ENCODE data around the gene CYP8B1. TPM values are rescaled to one million over a fixed set of nuclear protein-coding genes. Genes with fewer than 3 reads are reported as not detected.

The CYP8B1 gene
- total RNA-seq, 4 donors from 2014 or later, result not detected

GRCh38 chr3:42853056-42853455, 22.6 kb downstream of the CYP8B1 start:
- WGBS, 2 donors, result 89 to 100% methylated on average over 1 of the region's 1 CpG
- peaks cover 0 to 6% of the 10 kb centered on the region in 2 donors for H3K4me1 ChIP-seq

GRCh38 chr3:42852441-42852840, 23.2 kb downstream of the CYP8B1 start:
- WGBS, 2 donors, result 58 to 77% methylated on average over 2 of the region's 2 CpGs
- no peak for DNase-seq

More at GRCh38 chr3:42853056-42853455, 22.6 kb downstream of the CYP8B1 start:
- H3K36me3 ChIP-seq, result no peaks in the 10 kb centered on the region
- no peak for TF ChIP-seq POLR2A (IDR thresholded peaks at IDR 0.05)
- TF ChIP-seq, protein P1, sequence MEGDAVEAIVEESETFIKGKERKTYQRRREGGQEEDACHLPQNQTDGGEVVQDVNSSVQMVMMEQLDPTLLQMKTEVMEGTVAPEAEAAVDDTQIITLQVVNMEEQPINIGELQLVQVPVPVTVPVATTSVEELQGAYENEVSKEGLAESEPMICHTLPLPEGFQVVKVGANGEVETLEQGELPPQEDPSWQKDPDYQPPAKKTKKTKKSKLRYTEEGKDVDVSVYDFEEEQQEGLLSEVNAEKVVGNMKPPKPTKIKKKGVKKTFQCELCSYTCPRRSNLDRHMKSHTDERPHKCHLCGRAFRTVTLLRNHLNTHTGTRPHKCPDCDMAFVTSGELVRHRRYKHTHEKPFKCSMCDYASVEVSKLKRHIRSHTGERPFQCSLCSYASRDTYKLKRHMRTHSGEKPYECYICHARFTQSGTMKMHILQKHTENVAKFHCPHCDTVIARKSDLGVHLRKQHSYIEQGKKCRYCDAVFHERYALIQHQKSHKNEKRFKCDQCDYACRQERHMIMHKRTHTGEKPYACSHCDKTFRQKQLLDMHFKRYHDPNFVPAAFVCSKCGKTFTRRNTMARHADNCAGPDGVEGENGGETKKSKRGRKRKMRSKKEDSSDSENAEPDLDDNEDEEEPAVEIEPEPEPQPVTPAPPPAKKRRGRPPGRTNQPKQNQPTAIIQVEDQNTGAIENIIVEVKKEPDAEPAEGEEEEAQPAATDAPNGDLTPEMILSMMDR (IDR thresholded peaks at IDR 0.05), result no peak
- intact Hi-C loops (cut with DNase I), result no loop called here
- H3K4me3 ChIP-seq (replicated peaks in 1 of 3), result no peak overlapping the region
- H3K27ac ChIP-seq, result peak overlapping the region in 2 of 3 donors; percentile 26 to 37
- no peaks in the 10 kb centered on the region for H3K9me3 ChIP-seq
- H3K27me3 ChIP-seq, result no peaks in the 10 kb centered on the region
- DNase-seq, result no peak

DNA sequence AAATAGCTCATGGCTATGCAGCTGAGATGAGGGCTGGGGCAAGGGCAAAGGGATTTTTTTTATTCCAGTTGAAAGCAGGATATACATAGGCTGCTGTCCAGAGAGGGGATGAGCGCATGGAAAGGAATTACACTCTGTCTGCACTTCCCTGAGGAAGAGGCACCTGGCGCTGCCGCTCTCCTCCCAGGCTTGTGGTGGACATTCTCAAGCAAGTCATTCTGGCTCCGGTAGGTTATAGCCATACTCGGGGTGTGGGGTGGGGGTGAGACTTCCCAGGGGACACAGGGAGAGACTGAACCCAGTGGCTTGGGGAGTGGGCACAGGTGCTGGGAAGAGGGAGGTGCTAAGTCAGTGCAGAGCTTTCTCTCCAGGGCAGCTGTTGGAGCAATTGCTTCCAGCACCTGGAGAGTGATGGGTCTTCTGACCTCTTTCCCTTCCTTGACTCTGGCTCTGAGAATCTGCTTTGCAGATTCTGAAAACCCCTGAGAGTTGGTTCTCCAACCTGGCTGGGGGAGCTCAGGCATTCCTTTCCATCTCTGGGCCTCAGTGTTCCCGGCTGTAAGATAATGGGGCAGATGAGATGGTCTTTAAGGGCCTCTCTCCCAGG, 24.3 kb downstream of the CYP8B1 start:
- no peak for DNase-seq
- H3K4me1 ChIP-seq, result peaks cover 0 to 19% of the 10 kb centered on the region in 2 donors
- H3K36me3 ChIP-seq, result no peaks in the 10 kb centered on the region
- H3K27ac ChIP-seq, result peak overlapping the region in 2 of 3 donors; percentile 10 to 53
- intact Hi-C loops (cut with DNase I), result no loop called here
- no peak overlapping the region for H3K4me3 ChIP-seq (replicated peaks in 1 of 3)
- WGBS, 2 donors, result 80 to 86% methylated on average over 6 of the region's 6 CpGs
- TF ChIP-seq, protein P1 (IDR thresholded peaks at IDR 0.05), result no peak
- TF ChIP-seq POLR2A (IDR thresholded peaks at IDR 0.05), result peak in 1 of 2 donors; percentile 18
- H3K9me3 ChIP-seq, result no peaks in the 10 kb centered on the region
- no peaks in the 10 kb centered on the region for H3K27me3 ChIP-seq

More at GRCh38 chr3:42852441-42852840, 23.2 kb downstream of the CYP8B1 start:
- intact Hi-C loops (cut with DNase I), result no loop called here
- Histone ChIP-seq H3K27ac (peak overlapping the region; percentile 24 to 53 (median 42)), H3K36me3 (no peaks in the 10 kb centered on the region), H3K9me3 (no peaks in the 10 kb centered on the region), H3K27me3 (no peaks in the 10 kb centered on the region), H3K4me3 (replicated peaks in 1 of 3) (no peak overlapping the region), H3K4me1 (peaks cover 0 to 9% of the 10 kb centered on the region in 2 donors)
- TF ChIP-seq, protein P1 (IDR thresholded peaks at IDR 0.05), result no peak
- no peak for TF ChIP-seq POLR2A (IDR thresholded peaks at IDR 0.05)

DNA sequence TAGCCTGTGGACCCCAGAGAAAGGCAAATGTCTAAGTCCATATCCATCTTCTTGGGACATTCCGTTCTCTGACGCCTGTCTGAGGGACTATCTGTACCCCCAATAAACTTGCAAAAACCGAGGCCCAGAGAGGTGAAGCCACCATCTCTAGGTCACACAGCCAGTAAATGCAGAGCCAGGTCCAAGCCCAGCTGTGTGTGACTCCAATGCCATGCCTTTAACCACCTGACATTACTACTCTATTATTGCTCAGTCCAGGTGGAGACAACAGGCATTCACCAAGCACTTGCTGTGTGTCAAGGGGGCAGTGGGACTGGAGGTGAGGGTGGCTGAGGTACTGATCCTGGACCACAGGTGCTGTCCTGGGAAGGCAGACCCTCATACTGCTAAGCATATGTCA, 25.4 kb downstream of the CYP8B1 start:
- Histone ChIP-seq H3K27me3 (no peaks in the 10 kb centered on the region), H3K36me3 (no peaks in the 10 kb centered on the region), H3K9me3 (no peaks in the 10 kb centered on the region), H3K27ac (peak overlapping the region in 1 of 3 donors; percentile 53), H3K4me3 (replicated peaks in 1 of 3) (no peak overlapping the region), H3K4me1 (peaks cover 0 to 22% of the 10 kb centered on the region in 2 donors)
- DNase-seq, result no peak
- WGBS, 2 donors, result 93 to 96% methylated on average over 3 of the region's 3 CpGs
- TF ChIP-seq POLR2A (IDR thresholded peaks at IDR 0.05), result no peak
- TF ChIP-seq, protein P1 (IDR thresholded peaks at IDR 0.05), result no peak
- intact Hi-C loops (cut with DNase I), result no loop called here

- TF ChIP-seq, protein P1 (IDR thresholded peaks at IDR 0.05), result no peak
- no peak for TF ChIP-seq POLR2A (IDR thresholded peaks at IDR 0.05)
- no peak overlapping the region for H3K4me3 ChIP-seq (replicated peaks in 1 of 3)
- H3K27me3 ChIP-seq, result no peaks in the 10 kb centered on the region
- intact Hi-C loops (cut with DNase I), result no loop called here
- H3K36me3 ChIP-seq, result no peaks in the 10 kb centered on the region
- 96 to 97% methylated on average over 7 of the region's 7 CpGs for WGBS, 2 donors
- H3K27ac ChIP-seq, result no peak overlapping the region
- peaks cover 5 to 26% of the 10 kb centered on the region in 2 donors for H3K4me1 ChIP-seq
- DNase-seq, result no peak
- no peaks in the 10 kb centered on the region for H3K9me3 ChIP-seq
Observed at GRCh38 chr3:42849017-42849416, 26.7 kb downstream of the CYP8B1 start.
